Fibroblast of the aortic adventitia (primary cell): Measurements from ENCODE around the gene CTU2. TPM values are rescaled to one million over a fixed set of nuclear protein-coding genes. Genes with fewer than 3 reads are reported as not detected.

ENCODE experiments used
- DNase-seq: peaks from one replicate; pipeline ENCODE4 v3.0.0-alpha.2; 2010; ENCODE audit warnings: low read depth
- H3K4me3 ChIP-seq: 2 replicates; pipeline ENCODE4 v1.5.1; 2011; ENCODE audit warnings: low read depth, mild to moderate bottlenecking, control low read depth, low read length, moderate library complexity
- total RNA-seq: library from RNA; depleted of rRNA; stranded (reverse); fragments of >200 nt; gene quantifications from 2 replicates; pipeline ENCODE4 v1.2.3, GENCODE V29; 2012; ENCODE audit warnings: low replicate concordance
- TF ChIP-seq, protein P1 (sequence below): IDR thresholded peaks from 2 replicates; pipeline ENCODE4 v1.5.1; 2011; ENCODE audit warnings: mild to moderate bottlenecking, low read length, control low read depth, inconsistent platforms; ENCODE audit not compliant: insufficient read depth

CTU2 gene
- total RNA-seq, 1 donor = 15.2 TPM

DNA sequence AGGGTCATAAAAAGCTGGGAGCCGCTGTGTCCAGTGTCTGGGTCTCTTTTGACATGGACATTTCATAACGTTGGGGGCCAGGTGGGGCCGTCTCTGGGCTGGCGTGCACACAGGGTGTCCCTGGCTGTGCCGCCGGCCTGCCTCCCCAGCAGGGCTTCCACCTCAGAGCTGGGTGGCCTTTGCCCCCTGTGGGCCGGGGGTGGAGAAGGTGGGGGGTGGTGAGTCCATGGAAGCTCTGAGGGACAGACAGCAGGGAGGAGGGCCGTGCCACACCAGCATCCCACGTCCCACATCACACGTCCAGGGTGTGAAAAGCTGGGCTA, 19.1 kb upstream of the CTU2 start:
- TF ChIP-seq, protein P1, sequence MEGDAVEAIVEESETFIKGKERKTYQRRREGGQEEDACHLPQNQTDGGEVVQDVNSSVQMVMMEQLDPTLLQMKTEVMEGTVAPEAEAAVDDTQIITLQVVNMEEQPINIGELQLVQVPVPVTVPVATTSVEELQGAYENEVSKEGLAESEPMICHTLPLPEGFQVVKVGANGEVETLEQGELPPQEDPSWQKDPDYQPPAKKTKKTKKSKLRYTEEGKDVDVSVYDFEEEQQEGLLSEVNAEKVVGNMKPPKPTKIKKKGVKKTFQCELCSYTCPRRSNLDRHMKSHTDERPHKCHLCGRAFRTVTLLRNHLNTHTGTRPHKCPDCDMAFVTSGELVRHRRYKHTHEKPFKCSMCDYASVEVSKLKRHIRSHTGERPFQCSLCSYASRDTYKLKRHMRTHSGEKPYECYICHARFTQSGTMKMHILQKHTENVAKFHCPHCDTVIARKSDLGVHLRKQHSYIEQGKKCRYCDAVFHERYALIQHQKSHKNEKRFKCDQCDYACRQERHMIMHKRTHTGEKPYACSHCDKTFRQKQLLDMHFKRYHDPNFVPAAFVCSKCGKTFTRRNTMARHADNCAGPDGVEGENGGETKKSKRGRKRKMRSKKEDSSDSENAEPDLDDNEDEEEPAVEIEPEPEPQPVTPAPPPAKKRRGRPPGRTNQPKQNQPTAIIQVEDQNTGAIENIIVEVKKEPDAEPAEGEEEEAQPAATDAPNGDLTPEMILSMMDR = no peak
- no peak for DNase-seq
- H3K4me3 ChIP-seq = no peak overlapping the region

DNA sequence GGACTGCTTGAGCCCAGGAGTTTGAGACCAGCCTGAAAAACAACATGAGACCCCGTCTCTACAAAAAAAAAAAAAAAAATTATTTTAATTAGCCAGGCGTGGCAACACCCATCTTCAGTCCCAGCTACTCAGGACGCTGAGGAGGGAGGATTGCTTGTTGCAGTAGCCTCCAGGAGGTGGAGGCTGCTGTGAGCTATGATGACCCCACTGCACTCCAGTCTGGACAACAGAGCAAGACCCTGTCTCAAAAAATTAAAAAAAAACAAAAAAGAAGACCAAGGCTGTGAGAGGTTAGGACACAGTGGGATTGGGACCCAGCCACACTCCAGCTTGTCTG, 18.7 kb upstream of the CTU2 start:
- no peak overlapping the region for H3K4me3 ChIP-seq
- TF ChIP-seq, protein P1 = no peak
- no peak for DNase-seq

DNA sequence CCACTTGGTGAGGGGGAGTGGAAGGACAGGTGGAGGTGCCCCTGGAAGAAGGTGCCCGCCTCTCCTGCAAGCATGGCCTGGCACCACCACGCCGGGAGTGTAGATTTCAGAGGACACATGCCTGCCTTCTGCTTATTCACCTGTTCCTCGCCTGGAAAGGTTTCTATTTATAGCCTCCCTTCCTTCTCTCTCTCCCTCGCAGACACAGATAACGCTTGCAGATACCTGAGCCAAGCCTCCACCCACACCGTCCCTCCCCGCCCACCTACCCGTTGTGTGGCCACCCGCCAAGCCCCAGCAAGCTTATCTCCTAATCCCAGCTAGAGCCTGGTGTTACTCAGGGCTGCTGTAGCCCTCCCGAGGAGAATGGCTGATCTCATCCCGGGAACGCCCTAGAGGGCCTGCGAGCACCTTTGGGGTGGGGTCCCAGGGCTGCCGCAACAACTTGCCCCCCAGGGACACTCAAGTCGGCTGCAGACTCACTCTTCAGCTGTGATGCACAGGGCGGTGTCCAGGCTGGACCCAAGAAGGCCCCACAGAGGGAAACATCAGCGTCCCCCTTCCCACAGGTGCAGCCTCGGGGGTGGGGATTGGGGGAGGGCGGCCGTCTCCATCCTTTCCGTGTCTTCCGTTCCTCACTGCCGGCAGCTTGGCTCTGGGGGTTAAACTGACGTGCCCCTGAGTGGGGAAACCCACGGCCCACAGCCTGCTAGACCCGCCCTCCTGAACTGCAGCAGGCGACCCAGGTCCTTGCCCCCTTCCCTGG, 18.1 kb upstream of the CTU2 start:
- no peak for DNase-seq
- no peak overlapping the region for H3K4me3 ChIP-seq
- TF ChIP-seq, protein P1 = no peak

DNA sequence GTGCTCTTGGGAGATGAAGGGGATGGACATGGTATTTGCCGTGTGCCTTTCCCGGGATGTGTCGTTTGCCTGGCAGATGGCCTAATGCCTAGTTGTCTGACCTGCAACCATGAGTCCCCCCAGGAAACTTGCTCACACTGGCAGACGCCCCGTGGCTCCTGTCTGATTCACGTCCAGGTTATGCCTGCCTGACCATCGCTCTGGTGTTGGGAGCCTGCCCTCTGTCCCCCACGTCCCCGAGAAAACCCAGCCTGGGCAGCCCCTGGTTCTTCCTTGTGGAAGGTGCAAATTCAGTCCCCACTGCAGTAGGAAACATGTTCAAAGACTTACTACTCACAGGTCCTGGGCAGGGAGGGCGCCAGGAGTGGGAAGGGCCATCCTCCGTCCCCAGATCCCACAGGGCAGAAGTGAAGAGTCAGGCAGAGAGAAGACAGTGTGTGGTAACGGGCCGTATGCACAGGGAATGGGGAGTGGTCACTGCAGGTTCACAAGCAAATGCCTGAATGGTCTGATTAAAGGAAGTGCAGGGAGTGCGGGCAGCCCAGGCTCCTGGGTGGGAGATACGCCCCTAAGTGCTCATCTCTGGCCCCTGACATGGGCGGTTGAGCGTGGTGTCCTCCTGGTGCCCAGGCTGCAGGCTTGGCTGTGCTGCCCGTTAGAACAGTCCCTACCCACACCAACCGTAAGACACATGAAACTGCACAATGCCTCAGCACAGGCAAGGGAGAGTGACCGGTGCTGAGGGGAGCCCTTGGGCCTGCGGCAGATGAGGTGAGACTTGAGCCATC, 15.8 kb upstream of the CTU2 start:
- DNase-seq = no peak
- TF ChIP-seq, protein P1 = no peak
- H3K4me3 ChIP-seq = no peak overlapping the region

DNA sequence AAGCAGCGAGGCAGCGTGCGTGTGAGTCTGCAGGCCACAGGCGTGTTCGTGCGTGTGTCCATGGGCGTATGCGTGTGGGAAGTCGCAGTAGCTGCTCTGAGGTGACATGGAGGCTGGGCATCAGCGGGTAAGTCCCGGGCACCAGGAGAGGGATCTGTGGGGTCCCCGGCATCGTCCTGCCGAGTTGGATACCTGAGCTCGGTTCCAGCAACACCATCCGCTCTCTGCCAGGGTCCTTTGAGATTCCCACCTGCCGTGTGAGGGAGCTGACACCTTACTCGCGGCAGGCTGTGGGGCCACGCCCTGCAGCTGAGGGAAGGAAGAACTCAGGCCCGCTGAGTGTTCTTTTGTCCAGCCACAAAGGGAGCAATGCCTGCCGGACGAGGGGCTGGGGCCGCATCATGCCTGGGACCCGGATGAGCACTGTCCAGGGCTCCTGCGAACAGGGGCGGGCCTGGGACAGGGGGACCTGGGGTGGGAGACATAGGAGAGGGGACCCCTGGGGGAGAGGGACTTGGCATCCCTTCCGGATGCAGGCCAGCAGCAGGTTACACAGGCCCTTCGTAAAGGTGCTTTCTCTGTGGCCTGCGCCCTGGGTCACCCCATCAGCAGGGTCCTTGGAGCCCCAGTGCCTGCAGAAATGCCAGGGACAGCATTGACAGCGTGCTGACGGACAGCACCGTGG, 15.0 kb upstream of the CTU2 start:
- no peak for DNase-seq
- TF ChIP-seq, protein P1 = no peak
- no peak overlapping the region for H3K4me3 ChIP-seq

DNA sequence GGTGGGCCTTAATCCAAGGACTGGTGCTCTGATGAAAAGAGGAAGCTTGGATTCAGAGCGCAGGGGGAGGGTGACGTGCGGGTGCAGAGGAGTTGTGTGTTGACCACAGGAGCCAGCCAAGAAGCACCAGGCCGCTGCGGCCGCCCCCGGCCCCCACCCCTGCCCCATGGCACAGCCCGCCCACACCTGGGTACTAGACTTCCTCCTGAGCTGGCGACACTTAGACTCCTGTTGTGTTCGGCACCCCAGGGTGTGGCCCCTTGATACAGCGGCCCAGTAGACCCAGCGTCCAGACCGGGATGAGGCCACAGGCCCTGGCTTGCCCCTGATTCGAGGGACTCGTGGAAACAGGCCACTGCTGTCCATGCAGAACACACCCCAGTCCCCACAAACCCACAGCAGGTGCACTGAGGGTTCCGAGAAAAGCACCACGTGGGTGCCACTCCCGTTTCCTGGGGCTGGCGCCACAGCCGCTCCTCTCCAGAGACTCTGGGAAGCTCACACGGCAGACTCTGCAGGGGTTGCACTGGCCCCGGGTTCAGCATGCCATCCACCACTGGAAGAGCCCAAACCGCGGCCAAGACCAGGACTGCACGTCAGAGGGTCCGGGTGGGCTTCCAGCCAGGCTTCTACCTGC, 14.3 kb upstream of the CTU2 start:
- TF ChIP-seq, protein P1 = no peak
- DNase-seq = no peak
- H3K4me3 ChIP-seq = no peak overlapping the region
